ENCODE results near the gene FLACC1.
"Not testable (repeated sequence)": the region's sequence is repeated elsewhere in the genome, so short reads cannot be mapped to it uniquely, and the experiment has no call there.

Gene FLACC1

DNA sequence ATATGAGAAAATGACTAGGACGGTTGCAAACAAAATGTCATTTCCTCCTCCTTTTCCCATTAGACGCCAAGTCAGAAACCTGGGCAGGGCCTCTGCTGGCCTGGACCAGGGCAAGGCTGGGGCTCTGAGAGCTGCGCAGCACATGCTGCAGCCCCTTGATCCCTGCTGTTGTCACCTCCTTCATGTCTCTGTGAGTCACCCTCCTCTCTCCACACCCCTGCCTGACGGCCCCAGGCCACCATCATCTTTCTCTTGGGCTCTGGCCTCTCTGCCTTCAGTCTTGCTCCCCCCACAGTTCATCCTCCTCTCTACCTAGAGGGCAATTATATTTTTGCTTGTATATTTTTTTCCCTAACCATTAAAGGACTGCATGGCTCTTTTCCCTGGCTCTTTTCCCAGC is 10.0 kb downstream of the FLACC1 start:
- DNase-seq = no peak

DNA sequence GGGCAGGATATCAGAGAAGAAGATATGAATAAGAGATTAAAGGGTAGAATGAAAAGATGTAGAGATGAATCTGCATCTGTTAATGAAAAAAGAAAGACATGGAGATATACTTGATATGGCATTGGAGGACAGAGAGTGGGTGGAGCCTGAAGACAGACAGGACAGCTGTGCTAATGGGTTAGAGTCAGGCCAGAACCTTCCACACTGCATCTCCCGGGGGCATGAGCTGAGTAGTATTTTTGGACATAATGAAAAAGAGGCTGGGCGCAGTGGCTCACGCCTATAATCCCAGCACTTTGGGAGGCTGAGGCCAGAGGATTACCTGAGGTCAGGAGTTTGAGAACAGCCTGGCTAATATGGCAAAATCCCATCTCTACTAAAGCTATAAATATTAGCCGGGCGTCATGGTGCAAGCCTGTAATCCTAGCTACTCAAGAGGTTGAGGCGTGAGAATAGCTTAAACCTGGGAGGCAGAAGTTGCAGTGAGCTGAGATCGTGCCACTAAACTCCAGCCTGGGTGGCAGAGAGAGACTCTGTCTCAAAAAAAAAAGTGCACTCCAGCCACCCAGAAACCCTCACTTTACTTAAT is 11.4 kb downstream of the FLACC1 start:
- DNase-seq = no peak

- no peak for DNase-seq
These were observed 12.3 kb downstream of the FLACC1 start for GRCh38 chr2:201344663-201345366.

- no peak for DNase-seq
These were observed 13.6 kb downstream of the FLACC1 start for GRCh38 chr2:201343559-201343958.

GRCh38 chr2:201342923-201343322 is 14.2 kb downstream of the FLACC1 start:
- DNase-seq = no peak

- DNase-seq = no peak
These were observed 27.7 kb downstream of the FLACC1 start for GRCh38 chr2:201329409-201329808.

GRCh38 chr2:201327678-201328077 is 29.5 kb downstream of the FLACC1 start:
- DNase-seq = no peak

- no peak for DNase-seq
These were observed 34.4 kb downstream of the FLACC1 start for GRCh38 chr2:201322772-201323171.

- DNase-seq = no peak
These were observed 36.4 kb downstream of the FLACC1 start for GRCh38 chr2:201320701-201321100.

GRCh38 chr2:201320257-201320656 is 36.9 kb downstream of the FLACC1 start:
- no peak for DNase-seq

GRCh38 chr2:201319511-201319910 is 37.6 kb downstream of the FLACC1 start:
- no peak for DNase-seq

GRCh38 chr2:201313362-201313761 is 43.8 kb downstream of the FLACC1 start:
- no peak for DNase-seq

DNA sequence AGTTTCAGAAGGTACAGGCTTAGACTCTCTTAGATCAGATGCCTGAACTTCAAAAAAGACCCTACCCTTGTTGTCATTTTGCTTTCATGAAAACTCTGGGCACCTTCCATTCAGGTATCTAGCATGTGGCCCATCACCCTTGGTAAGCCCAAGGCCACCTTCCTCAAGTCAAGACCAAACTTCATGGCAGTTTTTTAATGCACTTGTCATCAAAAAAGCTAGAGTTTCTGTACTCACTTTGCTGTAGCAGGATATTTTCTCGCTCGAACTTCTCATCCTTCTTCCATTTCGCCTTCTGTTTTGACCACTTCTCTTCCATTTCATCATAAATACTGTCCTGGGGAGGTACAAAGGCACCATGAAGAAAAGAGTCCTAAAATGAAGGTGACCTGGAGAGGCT is 48.2 kb downstream of the FLACC1 start:
- DNase-seq = no peak

DNA sequence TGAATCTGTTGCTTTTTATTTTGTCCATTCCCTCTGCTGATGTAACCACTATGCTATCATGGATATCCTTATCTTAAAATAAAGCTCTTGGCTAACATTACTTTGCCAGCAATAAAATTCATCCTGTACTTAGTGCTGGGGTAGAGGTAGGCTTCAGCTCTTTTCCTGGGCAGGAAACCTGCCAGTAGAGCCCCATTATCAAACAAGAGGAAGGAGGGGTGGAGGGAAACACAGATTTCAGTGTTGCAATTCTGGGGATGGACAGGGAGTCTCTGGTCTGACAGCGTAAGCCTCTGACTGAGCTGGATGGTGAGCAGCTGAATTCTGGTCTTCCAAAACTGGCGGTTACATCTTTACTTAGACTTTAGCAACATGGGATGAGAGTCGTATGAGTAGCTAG is 49.3 kb downstream of the FLACC1 start:
- DNase-seq = no peak

- not testable (repeated sequence) for DNase-seq
These were observed 57.2 kb downstream of the FLACC1 start for GRCh38 chr2:201299929-201300328.

DNA sequence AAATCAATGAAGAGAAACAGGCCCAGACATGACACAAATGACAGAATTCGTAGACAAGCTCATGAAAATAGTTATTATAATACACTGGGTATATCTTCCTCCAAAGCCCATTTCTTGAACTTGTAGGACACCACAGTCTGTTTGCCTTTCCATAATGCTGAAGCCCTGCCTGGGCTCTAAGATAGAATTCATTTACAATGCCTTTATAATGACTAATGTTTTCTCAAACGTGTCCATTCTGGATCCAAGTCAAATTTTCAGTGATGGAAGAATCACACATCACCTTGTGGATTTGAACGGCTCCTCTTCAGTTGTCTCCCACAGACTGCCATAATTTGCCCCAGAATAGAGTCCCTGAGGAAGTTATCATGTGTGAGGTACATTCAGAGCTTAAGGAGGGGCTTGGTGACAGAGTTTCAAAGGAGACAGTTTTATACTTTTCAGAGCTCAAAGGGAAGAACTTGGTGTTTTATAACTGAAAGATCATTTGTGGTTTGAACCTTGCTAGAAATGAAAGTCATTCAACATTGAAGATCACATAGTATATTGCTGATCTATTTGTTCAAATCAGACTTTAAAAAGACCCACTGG is 58.6 kb downstream of the FLACC1 start:
- DNase-seq = no peak

DNA sequence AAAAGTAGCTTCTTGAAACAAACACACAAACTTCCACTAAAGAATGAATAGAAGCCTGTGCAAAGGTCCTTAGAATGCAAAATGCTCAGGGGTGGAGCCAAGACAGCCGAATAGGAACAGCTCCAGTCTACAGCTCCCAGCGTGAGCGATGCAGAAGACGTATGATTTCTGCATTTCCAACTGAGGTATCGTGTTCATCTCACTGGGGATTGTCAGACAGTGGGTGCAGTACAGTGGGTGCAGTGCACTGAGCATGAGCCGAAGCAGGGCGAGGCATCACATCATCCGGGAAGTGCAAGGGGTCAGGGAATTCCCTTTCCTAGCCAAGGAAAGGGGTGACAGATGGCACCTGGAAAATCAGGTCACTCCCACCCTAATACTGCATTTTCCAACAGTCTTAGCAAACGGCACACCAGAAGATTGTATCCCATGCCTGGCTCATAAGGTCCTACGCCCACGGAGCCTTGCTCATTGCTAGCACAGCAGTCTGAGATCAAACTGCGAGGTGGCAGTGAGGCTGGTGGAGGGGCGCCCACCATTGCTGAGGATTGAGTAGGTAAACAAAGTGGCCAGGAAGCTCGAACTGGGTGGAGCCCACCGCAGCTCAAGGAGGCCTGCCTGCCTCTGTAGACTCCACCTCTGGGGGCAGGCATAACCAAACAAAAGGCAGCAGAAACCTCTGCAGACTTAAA is 66.5 kb downstream of the FLACC1 start:
- DNase-seq = not testable (repeated sequence)

DNA sequence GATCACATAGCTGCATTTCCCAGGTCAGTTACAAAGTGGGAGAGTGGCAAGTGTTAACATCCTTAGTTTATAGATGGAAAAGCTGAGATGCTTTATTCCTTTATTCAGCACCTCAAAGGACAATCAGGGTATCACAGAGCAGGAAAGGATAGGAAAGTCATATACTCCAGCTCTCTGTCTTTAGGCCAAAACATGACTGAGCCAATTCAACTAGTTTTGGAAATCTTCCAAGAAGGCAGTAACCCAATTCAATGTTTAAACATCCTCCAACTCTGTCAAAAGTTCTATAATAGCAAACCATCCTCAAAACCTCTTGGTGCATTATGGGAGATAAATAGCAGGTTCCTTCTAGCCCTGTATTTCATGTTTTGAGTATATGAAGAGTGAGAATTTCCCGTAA is 71.6 kb downstream of the FLACC1 start:
- DNase-seq = no peak

DNA sequence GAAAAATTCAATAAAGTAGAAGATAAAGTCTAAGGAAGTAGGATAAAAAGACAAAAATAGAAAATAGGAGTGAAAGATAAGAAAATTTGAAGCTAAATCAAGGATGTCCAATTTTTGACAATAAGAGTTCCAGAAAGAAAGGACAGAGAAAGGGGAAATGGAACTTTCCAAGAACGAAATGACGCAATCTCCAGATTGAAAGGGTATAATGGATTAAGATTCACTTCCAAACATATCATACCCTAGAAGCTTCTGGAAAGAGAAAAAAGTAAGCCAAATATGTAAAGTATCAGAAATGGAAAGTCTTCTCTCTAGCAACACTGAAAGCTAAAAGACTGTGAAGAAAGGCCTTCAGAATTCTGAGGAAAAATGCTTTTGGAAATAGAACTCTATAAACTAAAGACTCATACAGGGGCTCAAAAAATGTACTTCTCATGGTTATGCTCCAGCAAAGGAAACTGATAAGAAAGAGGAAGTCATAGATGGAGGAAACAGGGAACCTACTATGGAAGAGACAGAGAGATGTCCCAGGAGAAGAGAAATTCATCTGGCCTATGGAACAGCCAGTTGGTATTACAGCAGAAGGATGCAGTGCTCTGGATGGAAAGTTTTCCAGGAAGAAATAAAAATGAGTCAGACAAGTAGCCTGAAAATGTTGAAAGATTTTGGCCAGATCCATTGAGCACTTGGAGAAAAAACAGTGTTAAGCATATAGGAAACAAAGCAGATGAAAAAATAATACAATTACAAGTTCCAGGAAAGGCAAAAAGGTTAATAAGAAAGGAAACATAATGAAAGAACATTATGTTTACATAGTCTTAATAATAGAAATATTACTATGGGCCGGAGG is 76.7 kb downstream of the FLACC1 start:
- DNase-seq = no peak

DNA sequence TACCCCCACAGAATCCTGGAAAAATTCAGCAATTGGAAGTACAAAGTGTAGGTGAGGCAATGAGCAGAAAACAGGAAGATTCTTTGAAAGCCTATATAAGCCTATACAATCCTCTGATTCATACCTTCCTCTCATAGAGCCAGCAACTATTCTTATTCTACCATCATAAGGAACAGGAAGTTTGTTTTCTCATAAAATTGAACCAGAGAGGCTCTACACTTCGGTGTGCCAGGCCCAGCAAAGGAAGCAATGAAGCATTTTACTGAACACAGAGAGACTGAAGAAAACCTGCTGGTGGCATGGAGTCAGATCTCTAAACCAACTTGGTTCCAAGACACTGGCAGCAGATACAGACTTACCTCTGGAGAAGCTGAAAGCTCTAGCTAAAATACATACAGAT is 78.1 kb downstream of the FLACC1 start:
- no peak for DNase-seq

- no peak for DNase-seq
These were observed 80.6 kb downstream of the FLACC1 start for GRCh38 chr2:201276511-201276910.

- DNase-seq = no peak
These were observed 81.2 kb downstream of the FLACC1 start for GRCh38 chr2:201275990-201276389.

GRCh38 chr2:201275069-201275468 is 82.1 kb downstream of the FLACC1 start:
- DNase-seq = no peak

All from T1000 (cell line).